ENCODE results near the gene ABTB1.

DNA sequence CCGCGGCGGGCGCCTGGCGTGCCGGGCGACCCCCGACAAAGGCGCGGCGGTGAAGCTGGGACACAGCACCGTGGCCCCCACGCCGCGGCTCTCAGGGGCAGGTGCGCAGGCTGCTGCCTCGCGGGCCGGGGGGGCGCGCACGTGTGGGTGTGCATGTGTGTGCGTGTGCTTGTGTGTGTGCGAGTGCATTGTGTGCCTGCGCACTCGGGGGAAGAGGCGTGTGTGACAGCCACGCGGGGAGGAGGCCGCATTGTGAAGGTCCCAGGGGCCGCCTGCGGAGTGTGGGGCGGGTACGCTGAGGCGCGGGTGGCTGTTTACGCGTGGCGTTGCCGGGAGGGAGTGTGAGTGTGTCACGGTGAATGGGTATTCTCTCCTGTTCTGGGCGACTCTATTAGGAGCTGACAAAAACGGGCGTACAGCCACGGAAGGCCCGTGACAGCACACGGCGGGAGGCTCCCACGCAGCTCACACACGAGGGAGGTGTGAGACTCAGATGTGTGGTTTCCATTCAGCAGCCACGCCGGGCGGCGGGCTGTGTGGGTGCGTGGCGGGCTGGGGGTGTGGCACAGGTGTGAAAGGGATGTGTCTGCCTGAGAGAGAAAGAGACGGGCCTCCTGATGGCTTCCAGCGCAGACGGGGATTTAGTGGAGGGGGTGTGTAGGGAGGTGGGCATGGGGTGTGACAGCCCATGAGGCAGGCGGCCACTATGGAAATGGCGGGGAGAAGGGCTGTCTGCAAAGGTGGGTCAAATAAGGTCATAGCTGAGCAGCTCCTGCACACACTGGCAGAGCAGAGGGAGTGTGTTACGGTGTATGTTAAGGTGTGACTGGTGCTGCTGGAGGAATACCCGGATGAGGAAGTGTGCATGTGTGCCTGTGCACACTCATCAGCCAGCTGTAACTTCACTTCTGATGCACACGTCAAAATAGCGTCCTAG lies 43.0 kb upstream of the ABTB1 start:
- TF ChIP-seq EZH2phosphoT487 (IDR thresholded peaks at IDR 0.05; ENCODE audit: unreplicated experiment) = no peak
- TF ChIP-seq, protein P1, sequence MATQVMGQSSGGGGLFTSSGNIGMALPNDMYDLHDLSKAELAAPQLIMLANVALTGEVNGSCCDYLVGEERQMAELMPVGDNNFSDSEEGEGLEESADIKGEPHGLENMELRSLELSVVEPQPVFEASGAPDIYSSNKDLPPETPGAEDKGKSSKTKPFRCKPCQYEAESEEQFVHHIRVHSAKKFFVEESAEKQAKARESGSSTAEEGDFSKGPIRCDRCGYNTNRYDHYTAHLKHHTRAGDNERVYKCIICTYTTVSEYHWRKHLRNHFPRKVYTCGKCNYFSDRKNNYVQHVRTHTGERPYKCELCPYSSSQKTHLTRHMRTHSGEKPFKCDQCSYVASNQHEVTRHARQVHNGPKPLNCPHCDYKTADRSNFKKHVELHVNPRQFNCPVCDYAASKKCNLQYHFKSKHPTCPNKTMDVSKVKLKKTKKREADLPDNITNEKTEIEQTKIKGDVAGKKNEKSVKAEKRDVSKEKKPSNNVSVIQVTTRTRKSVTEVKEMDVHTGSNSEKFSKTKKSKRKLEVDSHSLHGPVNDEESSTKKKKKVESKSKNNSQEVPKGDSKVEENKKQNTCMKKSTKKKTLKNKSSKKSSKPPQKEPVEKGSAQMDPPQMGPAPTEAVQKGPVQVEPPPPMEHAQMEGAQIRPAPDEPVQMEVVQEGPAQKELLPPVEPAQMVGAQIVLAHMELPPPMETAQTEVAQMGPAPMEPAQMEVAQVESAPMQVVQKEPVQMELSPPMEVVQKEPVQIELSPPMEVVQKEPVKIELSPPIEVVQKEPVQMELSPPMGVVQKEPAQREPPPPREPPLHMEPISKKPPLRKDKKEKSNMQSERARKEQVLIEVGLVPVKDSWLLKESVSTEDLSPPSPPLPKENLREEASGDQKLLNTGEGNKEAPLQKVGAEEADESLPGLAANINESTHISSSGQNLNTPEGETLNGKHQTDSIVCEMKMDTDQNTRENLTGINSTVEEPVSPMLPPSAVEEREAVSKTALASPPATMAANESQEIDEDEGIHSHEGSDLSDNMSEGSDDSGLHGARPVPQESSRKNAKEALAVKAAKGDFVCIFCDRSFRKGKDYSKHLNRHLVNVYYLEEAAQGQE (IDR thresholded peaks at IDR 0.05; ENCODE audit: unreplicated experiment) = no peak
- no peak for TF ChIP-seq EZH2 (IDR thresholded peaks at IDR 0.05; ENCODE audit: low read depth, unreplicated experiment)
- TF ChIP-seq CREB1 (CRISPR knock-in tag; IDR thresholded peaks at IDR 0.05; ENCODE audit: low read depth) = no peak
- TF ChIP-seq, protein P2, sequence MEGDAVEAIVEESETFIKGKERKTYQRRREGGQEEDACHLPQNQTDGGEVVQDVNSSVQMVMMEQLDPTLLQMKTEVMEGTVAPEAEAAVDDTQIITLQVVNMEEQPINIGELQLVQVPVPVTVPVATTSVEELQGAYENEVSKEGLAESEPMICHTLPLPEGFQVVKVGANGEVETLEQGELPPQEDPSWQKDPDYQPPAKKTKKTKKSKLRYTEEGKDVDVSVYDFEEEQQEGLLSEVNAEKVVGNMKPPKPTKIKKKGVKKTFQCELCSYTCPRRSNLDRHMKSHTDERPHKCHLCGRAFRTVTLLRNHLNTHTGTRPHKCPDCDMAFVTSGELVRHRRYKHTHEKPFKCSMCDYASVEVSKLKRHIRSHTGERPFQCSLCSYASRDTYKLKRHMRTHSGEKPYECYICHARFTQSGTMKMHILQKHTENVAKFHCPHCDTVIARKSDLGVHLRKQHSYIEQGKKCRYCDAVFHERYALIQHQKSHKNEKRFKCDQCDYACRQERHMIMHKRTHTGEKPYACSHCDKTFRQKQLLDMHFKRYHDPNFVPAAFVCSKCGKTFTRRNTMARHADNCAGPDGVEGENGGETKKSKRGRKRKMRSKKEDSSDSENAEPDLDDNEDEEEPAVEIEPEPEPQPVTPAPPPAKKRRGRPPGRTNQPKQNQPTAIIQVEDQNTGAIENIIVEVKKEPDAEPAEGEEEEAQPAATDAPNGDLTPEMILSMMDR (conservative IDR thresholded peaks at IDR 0.05; ENCODE audit: low read depth in 2 of 2) = no peak
